A549 (cell line): ENCODE results near the gene FXYD3. TPM values are rescaled to one million over a fixed set of nuclear protein-coding genes. Genes with fewer than 3 reads are reported as not detected.

Experiments
- ATAC-seq, 2 experiments: fragments of 200-7000 bp in 1 of 2; fragments of >200 bp in 1 of 2; cut with Nextera tagmentation in 1 of 2; cut with Tn5 transposase in 1 of 2; 3 replicates each; pipeline versions ENCODE4 v1.8.0 to v1.9.1; 2018 to 2020; ENCODE audit warnings: mild to moderate bottlenecking in 1 of 2, moderate library complexity in 1 of 2
- CTCF ChIA-PET: fragments of 300-600 bp; sonication (Branson Sonifier 250); formaldehyde crosslinking; extraction: SDS; loops from one replicate; lab custom pipeline; 2021; ENCODE audit warnings: antibody characterized with exemption, inconsistent platforms; lab: Yijun Ruan, JAX
- POLR2A ChIA-PET: fragments of 350-600 bp; formaldehyde crosslinking; extraction: SDS; loops from one replicate; lab custom pipeline; 2021; ENCODE audit warnings: antibody characterized with exemption, inconsistent platforms; lab: Yijun Ruan, JAX
- DNase-seq, 2 experiments: peaks; one replicate each; pipeline versions ENCODE4 v3.0.0 to v3.0.0-alpha.2; 2011 to 2016; ENCODE audit warnings: low read depth in 1 of 2, low spot score in 1 of 2
- FAIRE-seq: peaks from 2 replicates; lab custom pipeline; 2011; peaks lifted over from hg19 to GRCh38; lab: Jason Lieb, UNC
- H3K27ac ChIP-seq, 2 experiments: fragments of >200 bp; sonication (Bioruptor Twin); formaldehyde crosslinking; 3 replicates each; pipeline ENCODE4 v1.5.1; 2016 to 2017
- H3K4me1 ChIP-seq: fragments of >200 bp; sonication (Bioruptor Twin); formaldehyde crosslinking; 3 replicates; pipeline ENCODE4 v1.6.1; 2016
- H3K4me2 ChIP-seq: fragments of >200 bp; sonication (Bioruptor Twin); formaldehyde crosslinking; 3 replicates; pipeline ENCODE4 v1.6.1; 2016
- H3K4me3 ChIP-seq: fragments of >200 bp; sonication (Bioruptor Twin); formaldehyde crosslinking; 3 replicates; pipeline ENCODE4 v1.5.1; 2016
- H3K9me3 ChIP-seq: fragments of >200 bp; sonication (Bioruptor Twin); formaldehyde crosslinking; 3 replicates; pipeline ENCODE4 v1.6.1; 2016
- CBX2 ChIP-seq: fragments of 200-600 bp; sonication (generic); IDR thresholded peaks from 2 replicates; pipeline ENCODE4 v1.6.1; 2016; ENCODE audit warnings: low read depth, mild to moderate bottlenecking, borderline replicate concordance
- CEBPB ChIP-seq, 2 experiments: fragments of >200 bp in 1 of 2; sonication (Bioruptor Twin) in 1 of 2; formaldehyde crosslinking in 1 of 2; IDR thresholded peaks; 2 replicates each; pipeline ENCODE4 v1.6.1; 2012 to 2016
- EHF ChIP-seq: fragments of 250-450 bp; sonication (Bioruptor Pico); IDR thresholded peaks from 2 replicates; pipeline ENCODE4 v1.5.0; 2020; ENCODE audit warnings: mild to moderate bottlenecking
- EP300 ChIP-seq, 2 experiments: fragments of >200 bp; sonication (Bioruptor Twin); formaldehyde crosslinking; IDR thresholded peaks; 2 replicates in 1 of 2; 3 replicates in 1 of 2; pipeline ENCODE4 v1.6.1; 2016 to 2017
- HEYL ChIP-seq: fragments of 250-450 bp; sonication (Bioruptor Pico); IDR thresholded peaks from 2 replicates; pipeline ENCODE4 v1.8.0; 2021; ENCODE audit warnings: mild to moderate bottlenecking, moderate library complexity
- MAFK ChIP-seq: fragments of 450-650 bp; IDR thresholded peaks from 2 replicates; pipeline ENCODE4 v1.6.1; 2014; ENCODE audit not compliant: partially characterized antibody
- MYC ChIP-seq: IDR thresholded peaks from 2 replicates; pipeline ENCODE4 v1.6.1; 2012; ENCODE audit warnings: mild to moderate bottlenecking, inconsistent platforms, low read length, improper control_type of control experiment, borderline replicate concordance
- POLR2AphosphoS2 ChIP-seq: conservative IDR thresholded peaks from 2 replicates; pipeline ENCODE4 v1.6.1; 2012; ENCODE audit warnings: low read length, improper control_type of control experiment, inconsistent platforms
- RAD21 ChIP-seq, 2 experiments: fragments of >200 bp in 1 of 2; sonication (Bioruptor Twin) in 1 of 2; formaldehyde crosslinking in 1 of 2; IDR thresholded peaks in 1 of 2; conservative IDR thresholded peaks in 1 of 2; 2 replicates in 1 of 2; 3 replicates in 1 of 2; pipeline ENCODE4 v1.6.1; 2012 to 2018; ENCODE audit warnings: inconsistent platforms in 1 of 2
- RFX5 ChIP-seq: fragments of 450-650 bp; IDR thresholded peaks from 2 replicates; pipeline ENCODE4 v1.7.1; 2014; ENCODE audit warnings: antibody characterized with exemption, mild to moderate bottlenecking, moderate library complexity
- RNF2 ChIP-seq: fragments of 200-600 bp; sonication (generic); IDR thresholded peaks from 2 replicates; pipeline ENCODE4 v1.6.1; 2016; ENCODE audit warnings: low read depth, mild to moderate bottlenecking, antibody characterized with exemption, moderate library complexity, borderline replicate concordance
- SREBF2 ChIP-seq: fragments of 450-650 bp; IDR thresholded peaks from 2 replicates; pipeline ENCODE4 v1.6.1; 2014; ENCODE audit warnings: mild to moderate bottlenecking, moderate library complexity
- TP53 ChIP-seq: fragments of 250-450 bp; sonication (Bioruptor Pico); IDR thresholded peaks from 2 replicates; pipeline ENCODE4 v1.5.0; 2021; ENCODE audit warnings: mild to moderate bottlenecking, moderate library complexity
- ZSCAN20 ChIP-seq: fragments of 250-450 bp; sonication (Bioruptor Pico); IDR thresholded peaks from 2 replicates; pipeline ENCODE4 v1.8.0; 2022; ENCODE audit warnings: mild to moderate bottlenecking, moderate library complexity
- WGBS: methylation state at CpG from one replicate; pipeline ENCODE4 v1.1.6; 2017; ENCODE audit errors: missing lambda C conversion rate; 5-methylcytosine and 5-hydroxymethylcytosine counted together
- polyA plus RNA-seq, 4 experiments: library from polyadenylated mRNA; depleted of rRNA in 3 of 4; stranded (reverse); fragments of >200 nt; fragmentation: RNase III in 1 of 4; extraction: RNeasy Plus Mini Kit Qiagen cat#74134 plus additional on column Dnase treatment in 1 of 4; gene quantifications; 2 replicates in 3 of 4; 3 replicates in 1 of 4; pipeline ENCODE4 v1.2.3, GENCODE V29; 2011 to 2017
- TF ChIP-seq, protein P1 (sequence below): fragments of 150-350 bp; IDR thresholded peaks from 2 replicates; pipeline ENCODE4 v1.6.1; 2014; ENCODE audit warnings: low read depth, mild to moderate bottlenecking, low read length
- TF ChIP-seq, protein P2 (sequence below): fragments of >200 bp; sonication (Bioruptor Twin); formaldehyde crosslinking; IDR thresholded peaks from 3 replicates; pipeline ENCODE4 v1.5.1; 2016
- TF ChIP-seq, protein P3 (sequence below): IDR thresholded peaks from 2 replicates; pipeline ENCODE4 v1.6.1; 2012
- TF ChIP-seq, protein P4 (sequence below): IDR thresholded peaks from 2 replicates; pipeline ENCODE4 v1.6.1; 2012; ENCODE audit warnings: low read depth, borderline replicate concordance
- TF ChIP-seq, protein P5 (sequence below): IDR thresholded peaks from 2 replicates; pipeline ENCODE4 v1.6.1; 2012

Gene FXYD3
- polyA plus RNA-seq, 2 of the 4 experiments (the other 2 are of a cell fraction) = 0.32 TPM; not detected in 1

DNA sequence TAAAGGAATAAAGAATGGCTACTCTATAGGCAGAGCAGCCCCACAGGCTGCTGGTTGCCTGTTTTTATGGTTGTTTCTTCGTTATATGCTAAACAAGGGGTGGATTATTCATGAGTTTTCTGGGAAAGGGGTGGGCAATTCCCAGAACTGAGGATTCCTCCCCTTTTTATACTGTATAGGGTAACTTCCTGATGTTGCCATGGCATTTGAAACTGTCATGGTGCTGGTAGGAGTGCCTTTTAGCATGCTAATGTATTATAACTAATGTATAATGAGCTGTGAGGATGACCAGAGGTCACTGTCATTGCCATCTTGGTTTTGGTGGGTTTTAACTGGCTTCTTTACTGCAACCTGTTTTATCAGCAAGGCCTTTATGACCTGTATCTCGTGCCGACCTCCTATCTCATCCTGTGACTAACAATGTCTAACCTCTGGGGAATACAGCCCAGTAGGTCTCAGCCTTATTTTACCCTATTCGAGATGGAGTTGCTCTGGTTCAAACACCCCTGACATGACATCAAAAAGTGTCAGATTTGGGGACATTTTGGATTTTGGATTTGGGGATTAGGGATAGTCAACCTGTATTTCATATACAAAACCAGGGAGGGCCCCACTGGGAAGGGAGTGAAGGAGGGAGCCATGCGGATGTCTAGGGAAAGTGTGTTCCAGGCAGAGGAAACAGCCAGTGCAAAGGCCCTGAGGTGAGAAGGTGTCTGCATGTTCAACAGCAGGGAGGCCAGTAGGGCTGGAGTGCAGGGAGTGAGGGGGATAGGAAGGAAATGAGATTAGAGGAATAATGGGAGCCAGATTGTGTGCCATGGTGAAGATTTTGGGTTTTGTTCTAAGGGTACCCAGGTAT lies 49.8 kb downstream of the FXYD3 start:
- FAIRE-seq (peak; percentile 54), DNase-seq (no peak), ATAC-seq (no peak)
- Histone ChIP-seq H3K4me2 (no peak overlapping the region), H3K9me3 (peaks cover 51% of the 10 kb centered on the region), H3K27ac (no peak overlapping the region), H3K4me1 (0 out of 3 replicates have a peak, but pooled peaks cover 3% of the 10 kb centered on the region), H3K4me3 (no peak overlapping the region)
- CTCF ChIA-PET = no interaction called here
- POLR2A ChIA-PET = no interaction called here
- 81% methylated on average over 5 of the region's 5 CpGs for WGBS
- TF ChIP-seq MYC = no peak
- no peak for TF ChIP-seq HEYL (CRISPR knock-in tag)
- no peak for TF ChIP-seq CBX2
- no peak for TF ChIP-seq ZSCAN20
- TF ChIP-seq, protein P1, sequence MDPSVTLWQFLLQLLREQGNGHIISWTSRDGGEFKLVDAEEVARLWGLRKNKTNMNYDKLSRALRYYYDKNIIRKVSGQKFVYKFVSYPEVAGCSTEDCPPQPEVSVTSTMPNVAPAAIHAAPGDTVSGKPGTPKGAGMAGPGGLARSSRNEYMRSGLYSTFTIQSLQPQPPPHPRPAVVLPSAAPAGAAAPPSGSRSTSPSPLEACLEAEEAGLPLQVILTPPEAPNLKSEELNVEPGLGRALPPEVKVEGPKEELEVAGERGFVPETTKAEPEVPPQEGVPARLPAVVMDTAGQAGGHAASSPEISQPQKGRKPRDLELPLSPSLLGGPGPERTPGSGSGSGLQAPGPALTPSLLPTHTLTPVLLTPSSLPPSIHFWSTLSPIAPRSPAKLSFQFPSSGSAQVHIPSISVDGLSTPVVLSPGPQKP = no peak
- TF ChIP-seq MAFK = no peak
- no peak for TF ChIP-seq RFX5
- TF ChIP-seq, protein P2, sequence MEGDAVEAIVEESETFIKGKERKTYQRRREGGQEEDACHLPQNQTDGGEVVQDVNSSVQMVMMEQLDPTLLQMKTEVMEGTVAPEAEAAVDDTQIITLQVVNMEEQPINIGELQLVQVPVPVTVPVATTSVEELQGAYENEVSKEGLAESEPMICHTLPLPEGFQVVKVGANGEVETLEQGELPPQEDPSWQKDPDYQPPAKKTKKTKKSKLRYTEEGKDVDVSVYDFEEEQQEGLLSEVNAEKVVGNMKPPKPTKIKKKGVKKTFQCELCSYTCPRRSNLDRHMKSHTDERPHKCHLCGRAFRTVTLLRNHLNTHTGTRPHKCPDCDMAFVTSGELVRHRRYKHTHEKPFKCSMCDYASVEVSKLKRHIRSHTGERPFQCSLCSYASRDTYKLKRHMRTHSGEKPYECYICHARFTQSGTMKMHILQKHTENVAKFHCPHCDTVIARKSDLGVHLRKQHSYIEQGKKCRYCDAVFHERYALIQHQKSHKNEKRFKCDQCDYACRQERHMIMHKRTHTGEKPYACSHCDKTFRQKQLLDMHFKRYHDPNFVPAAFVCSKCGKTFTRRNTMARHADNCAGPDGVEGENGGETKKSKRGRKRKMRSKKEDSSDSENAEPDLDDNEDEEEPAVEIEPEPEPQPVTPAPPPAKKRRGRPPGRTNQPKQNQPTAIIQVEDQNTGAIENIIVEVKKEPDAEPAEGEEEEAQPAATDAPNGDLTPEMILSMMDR = no peak
- no peak for TF ChIP-seq RAD21 (conservative IDR thresholded peaks at IDR 0.05 in 1 of 2, IDR thresholded peaks at IDR 0.05 in 1 of 2)
- TF ChIP-seq, protein P3, sequence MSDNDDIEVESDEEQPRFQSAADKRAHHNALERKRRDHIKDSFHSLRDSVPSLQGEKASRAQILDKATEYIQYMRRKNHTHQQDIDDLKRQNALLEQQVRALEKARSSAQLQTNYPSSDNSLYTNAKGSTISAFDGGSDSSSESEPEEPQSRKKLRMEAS = no peak
- TF ChIP-seq EHF (CRISPR knock-in tag) = no peak
- no peak for TF ChIP-seq POLR2AphosphoS2
- no peak for TF ChIP-seq CEBPB (IDR thresholded peaks at IDR 0.05)
- no peak for TF ChIP-seq TP53 (CRISPR knock-in tag)
- TF ChIP-seq, protein P4, sequence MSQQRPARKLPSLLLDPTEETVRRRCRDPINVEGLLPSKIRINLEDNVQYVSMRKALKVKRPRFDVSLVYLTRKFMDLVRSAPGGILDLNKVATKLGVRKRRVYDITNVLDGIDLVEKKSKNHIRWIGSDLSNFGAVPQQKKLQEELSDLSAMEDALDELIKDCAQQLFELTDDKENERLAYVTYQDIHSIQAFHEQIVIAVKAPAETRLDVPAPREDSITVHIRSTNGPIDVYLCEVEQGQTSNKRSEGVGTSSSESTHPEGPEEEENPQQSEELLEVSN = no peak
- TF ChIP-seq, protein P5, sequence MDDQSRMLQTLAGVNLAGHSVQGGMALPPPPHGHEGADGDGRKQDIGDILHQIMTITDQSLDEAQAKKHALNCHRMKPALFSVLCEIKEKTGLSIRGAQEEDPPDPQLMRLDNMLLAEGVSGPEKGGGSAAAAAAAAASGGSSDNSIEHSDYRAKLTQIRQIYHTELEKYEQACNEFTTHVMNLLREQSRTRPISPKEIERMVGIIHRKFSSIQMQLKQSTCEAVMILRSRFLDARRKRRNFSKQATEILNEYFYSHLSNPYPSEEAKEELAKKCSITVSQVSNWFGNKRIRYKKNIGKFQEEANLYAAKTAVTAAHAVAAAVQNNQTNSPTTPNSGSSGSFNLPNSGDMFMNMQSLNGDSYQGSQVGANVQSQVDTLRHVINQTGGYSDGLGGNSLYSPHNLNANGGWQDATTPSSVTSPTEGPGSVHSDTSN = no peak
- no peak for TF ChIP-seq RNF2
- no peak for TF ChIP-seq EP300 (IDR thresholded peaks at IDR 0.05)
- TF ChIP-seq, all 56 proteins: peak for 0

DNA sequence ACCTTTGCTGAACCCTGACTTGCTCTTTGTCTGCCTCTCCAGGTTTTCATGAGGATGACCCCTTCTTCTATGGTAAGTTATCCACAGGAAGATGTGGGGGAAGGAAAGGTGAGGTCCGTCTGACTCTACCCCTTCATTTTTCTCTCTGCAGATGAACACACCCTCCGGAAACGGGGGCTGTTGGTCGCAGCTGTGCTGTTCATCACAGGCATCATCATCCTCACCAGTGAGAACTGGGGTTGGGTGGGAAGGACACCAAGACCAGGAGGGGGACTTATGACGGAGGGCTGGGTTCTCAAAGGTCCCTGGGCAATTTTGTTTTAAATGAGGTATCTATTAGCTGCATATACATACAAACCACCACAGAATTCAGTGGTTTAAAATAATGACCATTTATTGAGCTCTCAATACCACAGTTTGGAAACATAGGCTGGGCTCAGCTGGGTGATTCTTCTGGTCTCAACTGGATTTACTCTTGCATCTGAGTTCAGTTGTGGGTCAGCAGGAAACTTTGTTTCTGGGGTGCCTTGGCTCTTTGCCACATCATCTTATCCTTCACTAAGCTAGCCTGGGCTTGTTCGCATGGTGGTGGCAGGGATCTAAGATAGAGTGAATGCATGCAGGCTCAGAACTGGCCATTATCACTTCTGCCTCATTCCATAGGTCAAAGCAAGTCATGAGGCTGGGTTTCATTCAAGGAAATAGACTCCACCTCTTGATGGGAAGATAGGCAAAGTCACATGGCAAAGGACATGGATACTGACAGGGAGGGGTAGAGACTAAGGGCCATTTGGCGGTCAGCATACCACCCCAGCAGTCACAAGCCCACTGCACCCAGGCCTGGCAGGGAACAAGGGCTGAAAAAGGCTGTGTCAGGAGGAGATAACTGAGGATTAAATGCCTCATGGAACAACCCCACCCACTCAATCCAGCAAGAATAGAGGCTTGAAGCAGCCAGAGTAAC lies 50.8 kb downstream of the FXYD3 start:
- no peak for TF ChIP-seq SREBF2
- CTCF ChIA-PET = interaction anchor here (0.6 to 1.7 kb wide), 5 partner anchors 8 to 92 kb away, joined by 3 to 8 read pairs (median 4); partner anchors contain the start of genes FXYD5 and LGI4
- 93% methylated on average over 7 of the region's 7 CpGs for WGBS
- H3K4me1 ChIP-seq = 0 out of 3 replicates have a peak, but pooled peaks cover 3% of the 10 kb centered on the region
- POLR2A ChIA-PET = no interaction called here
- no peak overlapping the region for H3K27ac ChIP-seq
- FAIRE-seq = no peak
- DNase-seq = no peak
- no peak overlapping the region for H3K4me3 ChIP-seq
- peaks cover 50% of the 10 kb centered on the region for H3K9me3 ChIP-seq
- ATAC-seq = no peak
- H3K4me2 ChIP-seq = no peak overlapping the region
